ENCODE measurements around the gene OR51E1.

The OR51E1 gene

DNA sequence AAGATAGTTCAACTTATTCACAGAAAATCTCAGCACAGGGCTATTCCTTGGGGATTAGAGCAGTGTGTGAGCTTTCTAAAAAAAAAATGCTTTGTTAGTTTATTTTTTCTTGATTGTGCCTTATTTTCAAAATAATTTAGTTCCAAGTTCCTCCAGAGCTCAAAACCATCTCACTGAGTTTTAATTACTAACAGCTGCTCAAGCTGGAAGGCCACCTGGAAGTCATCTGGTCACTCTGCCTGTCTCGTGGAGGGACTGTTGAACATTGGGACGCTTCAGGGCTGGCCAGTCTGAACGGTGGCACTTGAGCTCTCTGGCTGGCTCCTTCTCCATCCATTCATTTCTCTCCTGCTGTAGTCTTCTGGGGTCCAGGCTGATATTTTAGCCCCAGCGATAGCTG, 4.0 kb downstream of the OR51E1 start:
- no peak for DNase-seq (ENCODE audit: low read depth in 3 of 3, low spot score in 1 of 3)

GRCh38 chr11:4654635-4655369, 11.0 kb downstream of the OR51E1 start:
- no peak for DNase-seq (ENCODE audit: low read depth in 3 of 3, low spot score in 1 of 3)

GRCh38 chr11:4658629-4659445, 15.1 kb downstream of the OR51E1 start:
- DNase-seq (ENCODE audit: low read depth in 3 of 3, low spot score in 1 of 3), result no peak

DNA sequence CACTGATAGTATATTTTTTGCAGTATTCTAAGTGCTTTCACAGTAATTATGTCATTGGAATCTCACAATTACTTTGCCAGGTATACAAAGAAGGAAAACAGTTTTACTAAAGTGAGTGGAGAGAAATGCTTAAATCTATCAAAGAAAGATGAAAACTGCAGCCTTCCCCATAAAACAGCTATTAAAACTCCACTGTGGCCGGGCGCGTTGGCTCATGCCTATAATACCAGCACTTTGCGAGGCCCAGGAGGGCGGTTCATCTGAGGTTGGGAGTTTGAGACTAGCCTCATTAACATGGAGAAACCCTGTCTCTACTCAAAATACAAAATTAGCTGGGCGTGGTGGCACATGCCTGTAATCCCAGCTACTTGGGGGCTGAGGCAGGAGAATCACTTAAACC, 19.1 kb downstream of the OR51E1 start:
- no peak for DNase-seq (ENCODE audit: low read depth in 3 of 3, low spot score in 1 of 3)

- DNase-seq (ENCODE audit: low read depth in 3 of 3, low spot score in 1 of 3), result no peak
Observed at GRCh38 chr11:4664183-4664582, 20.4 kb downstream of the OR51E1 start.

DNA sequence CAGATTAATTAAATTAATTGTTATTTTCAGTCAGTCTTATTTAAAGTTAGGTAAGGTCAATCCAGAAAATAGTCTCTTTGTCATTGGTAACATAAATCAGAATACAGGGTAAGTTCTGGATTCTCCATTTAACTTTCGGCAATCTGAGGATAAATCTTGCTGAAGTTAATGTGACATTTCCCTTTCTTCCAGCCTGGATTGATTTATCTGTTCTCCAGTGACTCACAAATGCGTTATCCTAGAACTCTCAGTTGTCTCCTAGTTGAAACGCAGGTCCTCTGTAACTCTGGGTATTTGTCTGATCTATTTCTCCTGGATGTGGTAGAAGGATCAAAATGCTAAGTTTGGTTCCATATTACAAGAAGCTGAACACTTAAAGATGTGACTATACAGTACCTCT, 21.0 kb downstream of the OR51E1 start:
- DNase-seq (ENCODE audit: low read depth in 3 of 3, low spot score in 1 of 3), result no peak

GRCh38 chr11:4665424-4665823, 21.6 kb downstream of the OR51E1 start:
- no peak for DNase-seq (ENCODE audit: low read depth in 3 of 3, low spot score in 1 of 3)

- no peak for DNase-seq (ENCODE audit: low read depth in 3 of 3, low spot score in 1 of 3)
Observed at GRCh38 chr11:4671741-4672140, 28.0 kb downstream of the OR51E1 start.

GRCh38 chr11:4672470-4672869, 28.7 kb downstream of the OR51E1 start:
- no peak for DNase-seq (ENCODE audit: low read depth in 3 of 3, low spot score in 1 of 3)

GRCh38 chr11:4673781-4674180, 30.0 kb downstream of the OR51E1 start:
- DNase-seq (ENCODE audit: low read depth in 3 of 3, low spot score in 1 of 3), result no peak

GRCh38 chr11:4677948-4678347, 34.2 kb downstream of the OR51E1 start:
- no peak for DNase-seq (ENCODE audit: low read depth in 3 of 3, low spot score in 1 of 3)

DNA sequence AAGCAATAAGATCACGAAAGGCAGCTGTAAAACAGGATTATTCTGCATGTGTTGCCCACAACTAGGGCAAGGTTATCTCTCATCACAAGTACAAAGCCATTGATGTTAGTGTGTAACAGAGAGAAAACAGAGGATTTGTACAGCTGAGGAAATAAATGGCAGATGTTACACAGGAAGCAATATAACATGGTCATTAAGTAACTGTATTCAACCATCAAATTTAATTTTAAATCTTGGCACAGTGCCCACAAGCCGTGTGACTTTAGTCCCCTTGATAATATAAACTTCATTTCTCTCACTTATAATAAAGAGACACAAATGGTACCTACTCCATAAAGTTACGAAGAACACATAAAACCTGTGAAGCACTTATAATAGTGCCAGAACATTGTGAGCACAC, 36.6 kb downstream of the OR51E1 start:
- no peak for DNase-seq (ENCODE audit: low read depth in 3 of 3, low spot score in 1 of 3)

DNA sequence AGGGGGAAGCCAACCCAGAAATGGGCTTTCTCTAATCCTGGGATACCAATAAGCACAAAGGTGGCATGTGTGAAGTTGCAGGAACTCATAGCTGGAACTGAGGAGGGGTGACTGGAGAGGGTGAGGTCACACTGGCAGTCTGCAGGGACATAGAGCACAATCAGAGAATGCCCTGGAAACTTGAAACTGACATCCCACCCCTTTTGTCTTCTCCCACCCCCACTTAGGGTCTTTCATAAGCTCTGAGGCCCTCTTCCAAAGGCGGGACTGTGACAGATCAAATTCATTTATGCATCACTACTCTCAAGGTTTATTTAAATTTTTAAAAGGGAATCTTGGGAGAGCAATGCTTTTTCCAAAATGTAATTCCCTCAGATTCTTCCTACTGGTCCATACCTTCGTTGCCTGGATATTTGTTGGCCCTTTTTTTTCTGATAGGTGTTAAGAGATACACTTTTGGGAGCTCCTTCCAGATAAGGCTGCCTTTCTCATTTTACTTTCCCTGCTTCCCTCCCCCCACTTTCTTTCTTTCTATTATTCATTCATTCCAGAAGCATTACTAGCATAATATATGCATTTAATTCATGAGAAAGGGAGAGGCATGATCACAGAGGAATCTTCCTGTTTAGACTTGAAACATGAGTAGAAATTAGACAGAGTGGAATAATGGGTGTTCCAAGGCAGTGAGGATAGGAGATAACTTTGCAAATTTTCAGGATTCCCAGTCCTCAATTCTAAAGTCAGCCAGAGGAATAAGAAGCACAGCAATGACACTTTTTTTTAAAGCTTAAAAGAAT, 39.0 kb downstream of the OR51E1 start:
- no peak for DNase-seq (ENCODE audit: low read depth in 3 of 3, low spot score in 1 of 3)

- DNase-seq (ENCODE audit: low read depth in 3 of 3, low spot score in 1 of 3), result no peak
Observed at GRCh38 chr11:4684631-4685285, 41.0 kb downstream of the OR51E1 start.

GRCh38 chr11:4695442-4695841, 51.7 kb downstream of the OR51E1 start:
- DNase-seq (ENCODE audit: low read depth in 3 of 3, low spot score in 1 of 3), result no peak

GRCh38 chr11:4697585-4697984, 53.8 kb downstream of the OR51E1 start, which contains the start of gene OR51E2:
TSS of gene OR51E2 (minus strand) at chr11:4697853. CDS start at chr11:4682711, 15,142 bp downstream.
- DNase-seq (ENCODE audit: low read depth in 3 of 3, low spot score in 1 of 3), result no peak

DNA sequence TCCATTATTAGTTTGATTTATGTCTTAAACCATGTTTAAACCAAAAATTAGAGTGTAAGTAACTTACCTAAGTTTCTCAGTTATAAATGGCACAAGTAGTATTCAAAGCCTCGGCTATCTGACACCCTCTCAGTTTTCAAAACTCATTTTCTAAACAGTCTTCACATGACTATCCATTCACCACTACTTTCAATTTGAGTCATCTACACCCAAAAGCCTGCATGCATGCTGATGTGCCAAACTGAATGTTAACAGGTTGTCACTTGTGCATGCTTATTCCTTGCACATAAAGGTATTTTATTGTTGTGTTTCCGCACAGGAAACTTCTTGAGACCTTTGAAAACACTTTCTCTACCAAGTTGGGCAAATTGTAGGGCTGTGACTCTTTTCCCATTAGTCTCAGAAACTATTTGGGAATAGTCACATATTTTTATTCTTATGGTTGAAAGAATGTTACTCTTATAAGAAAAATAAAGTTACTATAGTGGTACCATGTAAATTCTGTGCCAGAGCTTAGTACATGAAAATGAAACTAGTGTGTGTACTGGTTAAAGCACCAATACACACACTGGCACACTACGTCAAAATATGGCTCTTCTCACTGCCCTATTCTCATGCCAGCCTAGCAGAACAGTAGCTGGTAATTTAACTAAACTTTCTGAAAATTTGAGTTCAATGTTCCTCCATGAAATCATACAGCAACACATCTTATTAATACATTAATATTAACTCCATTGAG, 56.1 kb downstream of the OR51E1 start:
- DNase-seq (ENCODE audit: low read depth in 3 of 3, low spot score in 1 of 3), result no peak

DNA sequence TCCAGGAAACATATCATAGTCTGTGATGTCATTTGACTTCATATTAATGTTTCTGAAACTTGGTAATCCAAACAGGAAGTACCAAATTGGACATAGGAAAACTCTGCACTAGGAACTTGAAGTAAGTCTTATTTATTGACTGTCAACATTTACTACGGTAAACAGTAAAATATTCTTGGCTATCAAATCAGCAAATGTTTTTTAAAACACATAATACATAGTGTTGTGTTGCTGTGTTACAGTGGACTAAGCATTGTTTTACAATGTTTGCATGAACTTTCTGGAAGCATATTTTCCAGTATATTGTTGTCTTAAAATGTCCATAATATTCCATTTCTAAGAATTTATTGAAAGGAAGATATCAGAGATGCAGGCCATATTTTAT, 56.6 kb downstream of the OR51E1 start:
- DNase-seq (ENCODE audit: low read depth in 3 of 3, low spot score in 1 of 3), result no peak

DNA sequence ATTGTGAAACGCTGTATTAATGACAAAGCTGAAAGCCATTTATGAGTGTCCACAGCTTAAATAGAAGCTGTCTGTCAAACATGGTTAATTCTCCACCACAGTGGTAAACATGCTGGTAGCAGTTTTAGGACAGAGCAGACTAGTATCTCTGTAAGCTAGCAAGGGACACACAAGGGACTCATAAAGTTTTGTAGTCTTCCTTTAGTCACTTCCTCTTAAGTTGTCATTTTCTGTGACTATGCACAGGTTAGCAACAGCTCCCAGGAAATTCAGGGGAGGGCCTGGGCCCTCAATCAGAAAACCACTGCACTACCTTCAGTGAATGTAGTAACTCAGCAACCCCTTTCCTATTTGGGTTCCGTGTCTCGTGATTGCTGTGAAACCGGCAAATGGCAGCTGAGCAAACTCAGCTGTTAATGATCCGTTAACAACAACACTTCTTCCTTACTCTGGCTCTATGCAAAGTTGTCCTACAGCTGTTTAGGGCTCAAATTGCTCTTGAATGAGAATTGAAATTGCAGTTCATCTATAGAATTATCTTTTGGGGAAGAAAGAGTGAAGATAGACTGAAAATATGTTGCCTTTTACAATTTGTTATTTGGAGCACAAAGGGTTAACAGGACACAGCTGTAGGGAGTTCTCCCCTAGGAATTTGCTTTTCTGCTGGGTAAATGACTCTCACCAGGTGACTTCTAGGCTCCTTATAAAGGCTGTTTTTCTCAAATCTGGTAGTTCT, 60.4 kb downstream of the OR51E1 start, which contains the start of gene MMP26:
Gene MMP26, plus strand, starts transcription at position 731 of the 736 bp plus-strand sequence.
- no peak for DNase-seq (ENCODE audit: low read depth in 3 of 3, low spot score in 1 of 3)

Measured in stimulated activated CD4-positive, alpha-beta T cell treated with anti-CD3 and anti-CD28 coated beads, TNF-alpha, amount 100 ng/mL, for 1 hour (primary cell).